GM10847 (cell line): ENCODE results near the gene CD22.

Source experiments
- POLR2A ChIP-seq: IDR thresholded peaks from 2 replicates; pipeline ENCODE4 v1.6.1; 2011; ENCODE audit not compliant: insufficient read length; ENCODE audit errors: extremely low read depth

CD22 gene

GRCh38 chr19:35355791-35356460 lies 26.9 kb downstream of the CD22 start:
- TF ChIP-seq POLR2A, result no peak

GRCh38 chr19:35357867-35358573 lies 29.0 kb downstream of the CD22 start, which contains the start of gene FFAR3:
Gene FFAR3, plus strand, starts transcription at chr19:35358460. Its CDS starts 431 bp downstream, at chr19:35358891.
- TF ChIP-seq POLR2A, result no peak

- TF ChIP-seq POLR2A, result no peak
These were observed 32.0 kb downstream of the CD22 start for GRCh38 chr19:35360880-35361420.

DNA sequence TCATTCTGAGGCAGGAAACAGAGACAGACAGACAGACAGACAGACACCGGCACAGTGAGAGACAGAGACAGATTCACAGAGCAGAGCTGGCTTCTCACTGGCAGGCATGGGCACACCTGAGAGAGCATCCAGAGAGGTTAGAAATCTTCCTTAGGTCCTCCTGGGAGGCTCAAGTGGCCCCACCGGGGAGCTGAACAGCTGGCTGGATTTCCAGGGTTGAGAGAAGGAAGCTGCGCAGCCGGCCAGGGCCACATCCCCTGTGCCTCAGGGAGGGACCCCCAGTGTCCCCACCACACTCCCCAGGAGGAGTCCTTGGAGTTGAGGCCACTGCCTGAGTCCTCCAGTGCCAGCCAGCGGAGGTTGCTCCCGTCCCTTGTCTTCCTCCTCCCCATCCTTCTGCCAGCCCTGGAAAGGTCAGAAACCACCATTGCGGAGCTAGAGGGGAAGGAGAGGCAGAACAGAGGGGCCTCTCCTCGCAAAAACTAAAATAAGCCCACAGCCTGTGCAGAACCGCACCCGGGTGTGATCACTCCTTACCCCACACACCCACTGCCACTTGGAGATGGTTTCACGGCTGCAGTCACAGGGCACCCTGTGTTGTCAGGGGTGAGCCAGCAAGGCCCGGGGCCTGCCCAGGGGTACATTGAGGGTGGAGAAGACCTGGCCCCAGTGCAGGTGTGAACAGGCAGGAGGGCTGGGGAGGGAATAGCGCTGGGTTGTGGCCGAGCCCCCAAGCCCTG lies 33.4 kb downstream of the CD22 start:
- no peak for TF ChIP-seq POLR2A

- TF ChIP-seq POLR2A, result no peak
These were observed 34.1 kb downstream of the CD22 start for GRCh38 chr19:35363001-35363590.

DNA sequence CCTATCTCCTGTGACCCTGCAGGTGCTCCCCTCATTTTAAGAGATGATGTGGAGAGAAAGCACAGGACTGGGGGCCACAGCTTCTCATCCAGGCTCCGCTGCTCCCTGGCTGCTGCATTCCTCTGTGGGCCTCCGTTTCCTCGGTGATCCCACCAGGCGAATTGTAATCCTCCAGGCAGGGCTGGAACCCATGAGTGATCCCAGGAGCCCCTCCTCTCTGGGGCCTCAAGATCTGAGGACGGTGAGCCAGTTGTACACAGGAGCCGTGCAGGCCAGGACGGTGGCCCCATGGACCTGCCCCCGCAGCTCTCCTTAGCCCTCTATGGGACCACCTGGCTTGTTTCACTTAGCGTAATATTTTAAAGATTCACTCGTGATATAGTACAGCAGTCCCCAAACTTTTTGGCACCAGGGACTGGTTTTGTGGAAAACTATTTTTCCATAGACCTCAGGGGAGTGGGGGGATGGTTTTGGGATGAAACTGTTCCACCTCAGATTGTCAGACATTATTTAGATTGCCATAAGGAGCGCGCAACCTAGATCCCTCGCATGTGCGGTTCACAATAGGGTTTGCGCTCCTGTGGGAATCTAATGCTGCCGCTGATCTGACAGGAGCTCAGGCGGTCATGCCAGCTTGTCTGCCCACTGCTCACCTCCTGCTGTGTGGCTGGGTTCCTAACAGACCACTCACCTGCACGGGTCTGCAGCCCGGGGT lies 34.9 kb downstream of the CD22 start:
- TF ChIP-seq POLR2A, result no peak

DNA sequence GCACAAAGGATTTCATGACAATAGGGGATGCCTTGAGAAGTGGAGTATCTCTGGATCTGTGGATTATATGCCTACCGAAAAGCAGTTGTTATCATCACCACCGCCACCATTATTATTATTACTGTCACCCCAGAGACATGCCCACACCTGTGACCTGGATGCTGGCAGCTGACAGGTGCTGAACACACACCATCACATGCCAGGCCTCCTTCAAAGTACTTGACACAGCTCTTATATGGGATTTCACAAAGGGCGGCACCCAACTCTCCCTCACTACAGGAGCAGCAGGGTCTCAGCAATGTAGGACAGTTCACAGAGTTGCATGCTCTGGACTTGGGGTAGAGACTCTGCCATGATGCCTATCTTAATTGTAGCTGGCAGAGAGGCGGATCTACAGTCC lies 36.3 kb downstream of the CD22 start:
- TF ChIP-seq POLR2A, result no peak

- no peak for TF ChIP-seq POLR2A
These were observed 39.4 kb downstream of the CD22 start for GRCh38 chr19:35368378-35368777.

DNA sequence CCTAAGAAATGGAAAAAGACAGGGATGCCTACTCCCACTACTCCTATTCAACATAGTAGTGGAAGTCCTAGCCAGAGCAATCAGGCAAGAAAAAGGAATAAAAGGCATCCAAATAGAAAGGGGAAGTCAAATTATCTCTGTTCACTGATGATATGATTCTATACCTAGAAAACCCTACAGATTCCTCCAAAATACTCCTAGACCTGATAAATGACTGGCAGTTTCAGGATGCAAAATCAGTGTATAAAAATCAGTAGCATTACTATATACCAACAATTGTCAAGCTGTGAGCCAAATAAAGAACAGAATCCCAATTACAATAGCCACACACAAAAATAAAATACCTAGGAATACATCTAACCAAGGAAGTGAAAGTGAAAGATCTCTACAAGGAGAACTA lies 40.5 kb downstream of the CD22 start:
- no peak for TF ChIP-seq POLR2A

GRCh38 chr19:35370722-35371121 lies 41.7 kb downstream of the CD22 start, which contains the start of gene GPR42:
Gene GPR42, plus strand, starts transcription at chr19:35371068. Its CDS starts 292 bp downstream, at chr19:35371360.
- TF ChIP-seq POLR2A, result no peak

- TF ChIP-seq POLR2A, result no peak
These were observed 44.5 kb downstream of the CD22 start for GRCh38 chr19:35373492-35373891.

- no peak for TF ChIP-seq POLR2A
These were observed 46.7 kb downstream of the CD22 start for GRCh38 chr19:35375505-35376307.

GRCh38 chr19:35377656-35378055 lies 48.7 kb downstream of the CD22 start:
- no peak for TF ChIP-seq POLR2A

DNA sequence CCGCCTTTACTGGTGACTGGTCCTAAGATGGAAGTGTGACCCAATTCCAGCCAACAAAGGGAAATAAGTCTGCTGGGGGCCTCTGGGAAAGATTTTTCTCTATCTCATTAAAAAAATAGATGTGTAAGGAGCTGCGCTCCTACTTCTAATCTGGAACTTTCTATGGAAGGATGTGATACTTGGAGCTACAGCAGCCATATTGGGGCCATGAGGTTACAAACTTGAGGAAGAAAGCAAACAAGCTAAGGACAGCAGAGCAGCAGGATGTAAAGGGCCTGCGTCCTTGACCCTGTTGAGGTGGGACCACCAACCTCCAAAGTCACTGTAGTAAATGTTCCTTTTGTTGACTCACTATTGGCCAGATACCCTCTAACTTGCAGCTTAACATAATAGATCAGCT lies 49.4 kb downstream of the CD22 start:
- no peak for TF ChIP-seq POLR2A
